GM21360 (cell line): ENCODE data around the gene VRK3.
"Not testable (repeated sequence)": the region's sequence is repeated elsewhere in the genome, so short reads cannot be mapped to it uniquely, and the experiment has no call there.

Experiments used
- ATAC-seq: cut with Tn5 transposase; IDR thresholded peaks from one replicate; pipeline ENCODE4 v1.9.1; 2021; ENCODE audit warnings: mild to moderate bottlenecking, moderate library complexity; ENCODE audit not compliant: unreplicated experiment

Gene VRK3

DNA sequence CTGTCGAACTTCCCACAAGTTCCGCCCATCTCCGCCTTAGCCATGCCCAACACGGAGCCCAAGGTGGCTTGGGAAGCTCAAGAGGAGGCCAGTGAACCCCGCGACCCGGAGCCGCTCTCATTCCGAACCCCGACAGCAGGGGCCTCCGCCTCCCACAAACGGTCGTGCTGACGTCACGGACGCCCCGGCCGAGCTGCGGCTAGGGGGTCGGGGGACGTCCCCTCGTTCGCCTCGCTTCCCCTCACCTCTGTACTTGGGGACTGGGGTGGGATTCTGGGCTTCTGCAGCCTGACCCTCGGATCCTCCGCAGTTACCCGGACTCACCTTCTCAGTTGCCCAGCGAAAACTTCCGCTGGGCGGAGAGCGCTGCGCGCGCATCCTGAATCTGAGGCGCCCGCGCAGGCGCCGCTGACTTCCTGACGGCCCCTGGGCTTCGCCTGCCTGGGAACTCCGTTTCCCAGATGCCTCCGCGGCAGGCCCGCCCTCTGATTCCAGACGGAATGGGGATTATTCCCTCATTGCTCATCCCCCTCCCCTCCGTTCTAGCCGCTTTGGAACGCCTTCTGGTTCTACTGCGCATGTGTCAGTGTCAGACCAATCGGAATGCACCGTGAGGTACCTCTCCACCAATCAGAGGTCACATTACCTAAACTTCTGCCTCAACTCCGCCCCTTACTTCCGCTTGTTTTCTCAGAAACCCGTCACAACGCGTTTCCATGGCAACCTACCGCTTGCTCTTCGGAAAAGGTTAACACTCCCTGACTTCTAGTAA, at the start of gene VRK3:
TSS of gene VRK3 (minus strand) at position 351 of the 772 bp plus-strand sequence. CDS start 9,210 bp downstream, outside the sequence.
- peak; percentile 71 for ATAC-seq

- ATAC-seq, result not testable (repeated sequence)
These were observed 43.2 kb upstream of the VRK3 start for GRCh38 chr19:50068382-50068781.

DNA sequence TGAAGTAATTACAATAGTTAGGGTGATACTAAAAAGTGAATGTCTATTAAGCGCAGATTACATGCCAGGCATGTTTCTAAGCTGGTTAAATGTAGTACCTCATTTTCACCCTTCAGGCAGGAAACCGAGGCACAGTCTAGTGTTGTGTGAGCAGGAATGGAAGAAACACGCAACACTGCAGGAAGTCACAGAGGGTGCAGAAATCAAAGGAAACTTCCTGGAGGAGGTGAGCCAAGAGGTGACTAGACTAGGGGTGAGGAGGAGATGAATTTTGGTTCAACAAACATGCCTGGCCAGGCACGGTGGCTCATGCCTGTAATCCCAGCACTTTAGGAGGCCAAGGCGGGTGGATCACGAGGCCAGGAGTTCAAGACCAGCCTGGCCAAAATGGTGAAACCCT, 42.4 kb upstream of the VRK3 start:
- no peak for ATAC-seq

- ATAC-seq, result no peak
These were observed 40.8 kb upstream of the VRK3 start for GRCh38 chr19:50065938-50066337.

DNA sequence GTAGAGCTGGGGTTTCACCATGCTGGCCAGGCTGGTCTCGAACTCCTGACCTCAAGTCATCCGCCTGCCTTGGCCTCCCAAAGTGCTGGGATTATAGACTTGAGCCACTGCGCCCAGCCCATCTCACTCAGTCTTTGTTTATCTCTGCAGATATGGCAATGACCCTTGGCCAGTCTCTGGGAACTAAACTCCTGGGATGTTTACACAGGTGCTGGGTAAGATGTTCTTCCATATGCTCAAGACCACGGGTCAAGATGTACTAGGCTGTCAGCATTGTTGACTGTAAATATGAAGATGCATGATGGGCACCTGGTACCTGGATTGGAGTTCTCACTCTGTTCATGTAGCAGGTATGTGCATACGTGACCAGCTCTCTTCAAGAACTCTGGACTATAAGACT, 36.5 kb upstream of the VRK3 start:
- ATAC-seq, result no peak

DNA sequence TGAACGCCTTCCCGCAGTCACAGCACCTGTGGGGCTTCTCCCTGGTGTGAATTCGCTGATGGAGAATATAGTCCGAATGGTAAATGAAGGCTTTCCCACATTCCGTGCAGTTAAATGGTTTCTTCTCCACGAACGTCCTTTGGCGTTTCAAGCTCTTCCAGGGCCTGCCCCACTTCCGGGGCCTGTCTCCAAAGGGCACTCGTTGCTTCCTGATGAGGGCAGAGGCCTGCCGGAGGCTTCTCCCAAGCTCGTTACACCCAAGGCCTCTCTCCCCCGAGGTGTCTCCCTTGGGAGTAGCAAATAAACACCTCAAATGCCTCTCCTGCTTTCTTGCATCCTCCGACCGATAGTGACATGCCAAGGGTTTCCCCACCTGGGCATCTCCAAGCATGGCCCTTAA, 34.9 kb upstream of the VRK3 start:
- no peak for ATAC-seq

- ATAC-seq, result no peak
These were observed 33.9 kb upstream of the VRK3 start for GRCh38 chr19:50059045-50059444.

- no peak for ATAC-seq
These were observed 33.3 kb upstream of the VRK3 start for GRCh38 chr19:50058425-50058824.

- no peak for ATAC-seq
These were observed 27.9 kb upstream of the VRK3 start for GRCh38 chr19:50053119-50053518.

GRCh38 chr19:50051964-50052363, 26.8 kb upstream of the VRK3 start:
- no peak for ATAC-seq

GRCh38 chr19:50051228-50051895, 26.2 kb upstream of the VRK3 start:
- ATAC-seq, result not testable (repeated sequence)

DNA sequence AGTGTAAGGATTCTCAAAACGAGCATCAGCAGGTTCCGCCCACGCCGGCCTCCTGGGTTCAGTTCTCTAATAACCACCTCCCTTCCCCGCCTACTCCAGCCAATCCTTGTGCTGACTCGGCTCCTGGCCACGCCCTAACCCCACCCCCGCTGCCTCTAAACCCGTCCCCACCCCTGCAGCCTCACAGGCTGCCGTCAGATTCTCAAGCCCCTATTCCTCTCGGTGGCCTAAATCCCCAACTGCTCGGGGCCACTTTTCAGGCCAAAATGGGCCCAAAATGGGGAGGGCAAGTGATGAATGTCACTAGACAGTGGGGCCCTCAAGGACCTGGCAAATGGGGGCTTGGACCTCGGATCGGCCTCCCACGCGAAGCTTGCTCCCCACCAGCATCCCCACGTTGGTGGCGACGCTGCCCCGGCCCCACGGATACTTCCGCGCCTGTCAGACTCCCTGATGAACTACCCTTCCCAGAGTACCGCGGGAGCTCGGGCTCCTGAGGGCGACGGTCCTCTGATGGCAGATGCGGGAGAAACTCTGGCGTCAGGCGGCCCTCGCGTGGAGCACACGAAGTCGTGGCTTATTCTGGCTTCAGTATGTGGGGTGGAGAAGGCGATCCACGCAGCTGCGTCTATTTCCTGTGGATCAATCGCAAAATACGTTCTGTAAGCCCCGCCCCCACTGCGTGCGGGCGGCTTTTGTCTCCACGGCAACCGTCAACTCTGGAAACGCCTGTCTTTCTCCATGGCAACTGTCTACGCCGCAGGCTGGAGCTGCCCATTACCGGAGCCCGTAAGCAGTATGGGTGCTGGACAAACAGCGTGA, 25.4 kb upstream of the VRK3 start:
- no peak for ATAC-seq

- no peak for ATAC-seq
These were observed 22.5 kb upstream of the VRK3 start for GRCh38 chr19:50047671-50048070.

DNA sequence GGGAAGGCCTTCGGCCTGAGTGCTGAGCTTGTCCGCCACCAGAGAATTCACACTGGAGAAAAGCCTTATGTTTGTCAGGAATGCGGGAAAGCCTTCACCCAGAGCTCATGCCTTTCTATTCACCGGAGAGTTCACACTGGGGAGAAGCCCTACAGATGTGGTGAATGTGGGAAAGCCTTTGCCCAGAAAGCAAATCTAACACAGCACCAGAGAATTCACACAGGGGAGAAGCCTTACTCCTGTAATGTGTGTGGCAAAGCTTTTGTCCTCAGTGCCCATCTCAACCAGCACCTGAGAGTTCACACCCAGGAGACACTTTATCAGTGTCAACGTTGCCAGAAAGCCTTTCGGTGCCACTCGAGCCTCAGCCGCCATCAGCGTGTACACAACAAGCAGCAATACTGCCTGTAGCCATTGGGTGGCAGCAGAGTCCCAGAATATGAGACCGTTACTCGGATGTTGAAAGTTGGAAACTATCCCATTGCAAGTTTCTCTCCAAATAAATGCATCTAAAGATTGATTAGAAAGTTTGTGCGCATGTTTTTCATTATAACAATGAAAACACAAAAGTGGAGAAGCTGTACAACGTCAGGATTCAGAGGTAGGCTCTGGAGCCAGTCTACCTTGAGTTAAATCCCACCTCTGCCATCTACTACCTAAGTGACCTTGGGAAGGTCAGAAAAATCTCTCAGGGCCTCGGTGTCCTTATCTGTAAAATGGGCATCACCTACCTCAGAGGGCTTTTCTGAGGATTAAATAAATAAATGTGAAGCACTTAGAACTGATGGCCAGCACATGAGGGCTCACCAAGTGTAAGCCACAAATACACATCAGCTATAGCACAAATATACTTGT, 21.7 kb upstream of the VRK3 start:
- ATAC-seq, result no peak

- no peak for ATAC-seq
These were observed 19.8 kb upstream of the VRK3 start for GRCh38 chr19:50044922-50045321.

GRCh38 chr19:50043967-50044366, 18.8 kb upstream of the VRK3 start:
- ATAC-seq, result no peak

- no peak for ATAC-seq
These were observed 17.3 kb upstream of the VRK3 start for GRCh38 chr19:50042363-50043024.

DNA sequence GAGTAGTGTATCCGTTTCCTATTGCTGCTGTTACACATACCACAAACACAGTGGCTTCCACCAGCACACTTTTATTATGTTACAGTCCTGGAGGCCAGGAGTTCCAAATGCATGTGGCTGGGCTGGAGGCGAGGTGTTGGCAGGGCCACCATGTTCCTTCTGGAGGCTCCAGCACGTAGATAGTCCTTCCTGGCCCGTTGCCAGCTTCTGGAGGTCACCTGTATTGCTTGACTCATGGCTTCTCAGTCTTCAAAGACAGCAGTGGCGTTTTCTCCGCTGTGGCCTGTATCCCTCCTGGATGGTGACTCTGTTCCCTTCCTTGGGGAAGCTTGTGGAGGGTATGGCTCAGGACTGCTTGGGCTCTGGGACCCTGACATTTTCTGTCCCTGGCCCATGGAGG, 15.8 kb upstream of the VRK3 start:
- ATAC-seq, result no peak

DNA sequence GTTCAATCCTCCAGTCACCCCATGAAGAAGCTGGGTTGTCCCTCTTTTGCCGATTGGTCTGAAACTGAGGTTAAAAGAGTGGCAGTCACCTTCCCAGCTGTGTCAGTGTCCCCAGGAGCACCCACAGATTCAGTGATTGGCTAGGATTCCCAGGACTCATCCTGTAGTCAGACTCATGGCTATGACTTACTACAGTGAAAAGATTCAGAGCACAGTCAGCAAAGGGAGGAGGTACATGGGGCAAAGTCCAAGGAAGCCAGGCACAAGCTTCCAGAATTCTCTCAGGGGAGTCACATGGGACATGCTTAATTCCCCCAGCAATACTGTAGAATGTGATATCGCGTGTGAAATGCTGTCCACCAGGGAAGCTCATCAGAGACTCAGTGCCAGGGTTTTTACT, 14.8 kb upstream of the VRK3 start:
- no peak for ATAC-seq

DNA sequence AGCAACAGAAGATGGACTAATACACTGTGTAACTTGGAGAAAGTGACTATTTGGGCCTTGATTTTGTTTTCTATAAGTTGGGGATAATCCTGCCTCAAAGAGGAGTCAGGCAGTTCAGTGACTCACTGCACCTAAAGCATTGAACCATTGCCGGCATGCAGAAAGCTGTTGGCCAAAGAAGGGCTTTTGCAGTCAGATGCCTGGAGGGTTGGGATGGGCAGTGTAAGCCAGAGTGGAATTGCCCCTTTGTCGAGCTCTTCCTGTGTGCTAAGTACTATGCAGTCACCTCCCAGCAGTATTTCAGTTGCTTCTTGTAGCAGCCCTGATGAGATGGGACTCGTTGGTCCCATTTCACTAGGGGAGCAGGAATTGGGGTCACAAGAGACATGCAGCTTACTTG, 11.7 kb upstream of the VRK3 start:
- ATAC-seq, result no peak
